SK-N-SH (cell line): ENCODE measurements around the gene PRKACA. TPM values are rescaled to one million over a fixed set of nuclear protein-coding genes. Genes with fewer than 3 reads are reported as not detected.

Experiments used
- CTCF ChIA-PET: fragments of 300-600, 350-600 bp; formaldehyde crosslinking; extraction: SDS; loops from one replicate; lab custom pipeline; 2021; lab: Yijun Ruan, JAX
- POLR2A ChIA-PET: fragments of 350-600 bp; sonication (Branson Sonifier 250); formaldehyde crosslinking; extraction: SDS; loops from one replicate; lab custom pipeline; 2020; ENCODE audit warnings: antibody characterized with exemption, inconsistent platforms; lab: Yijun Ruan, JAX
- DNase-seq: peaks from one replicate; pipeline ENCODE4 v3.0.0; 2012
- H2AFZ ChIP-seq: fragments of 200-600 bp; sonication (generic); 2 replicates; pipeline ENCODE4 v1.8.1; 2016; ENCODE audit warnings: antibody characterized with exemption, mild to moderate bottlenecking, low read depth
- H3F3A ChIP-seq: fragments of 200-600 bp; sonication (generic); replicated peaks from 2 replicates; pipeline ENCODE3; 2016; ENCODE audit warnings: antibody characterized with exemption, mild to moderate bottlenecking; ENCODE audit not compliant: insufficient read depth
- H3K27ac ChIP-seq, 2 experiments: fragments of 200-500 bp in 1 of 2; fragments of 200-600 bp in 1 of 2; sonication (Bioruptor generic) in 1 of 2; sonication (generic), shearing (Covaris generic) in 1 of 2; 2 replicates each; pipeline versions ENCODE4 v1.5.1 to v1.6.1; 2014 to 2016; ENCODE audit warnings: low read depth in 2 of 2, inconsistent platforms in 1 of 2, low read length in 1 of 2, mild to moderate bottlenecking in 1 of 2, mixed read lengths in 1 of 2
- H3K27me3 ChIP-seq: fragments of 200-600 bp; sonication (generic), shearing (Covaris generic); 2 replicates; pipeline ENCODE4 v1.6.1; 2016; ENCODE audit warnings: mixed run types; ENCODE audit not compliant: insufficient read depth
- H3K36me3 ChIP-seq, 2 experiments: fragments of 200-500 bp in 1 of 2; fragments of 200-600 bp in 1 of 2; sonication (Bioruptor generic) in 1 of 2; sonication (generic) in 1 of 2; replicated peaks in 1 of 2; 2 replicates each; pipeline versions ENCODE3 to v1.5.1; 2014 to 2016; ENCODE audit warnings: low read length in 1 of 2, mild to moderate bottlenecking in 1 of 2; ENCODE audit not compliant: insufficient read depth in 2 of 2, control insufficient read depth in 1 of 2
- H3K4me1 ChIP-seq, 2 experiments: fragments of 200-500 bp in 1 of 2; fragments of 200-600 bp in 1 of 2; sonication (Bioruptor generic) in 1 of 2; sonication (generic), shearing (Covaris generic) in 1 of 2; 2 replicates each; pipeline versions ENCODE4 v1.5.1 to v1.6.1; 2014 to 2016; ENCODE audit warnings: low read depth in 1 of 2, low read length in 1 of 2, mixed run types in 1 of 2; ENCODE audit not compliant: insufficient read depth in 2 of 2, control insufficient read depth in 1 of 2
- H3K4me2 ChIP-seq: fragments of 200-600 bp; sonication (generic), shearing (Covaris generic); 2 replicates; pipeline ENCODE4 v1.6.1; 2017; ENCODE audit warnings: mixed run types
- H3K4me3 ChIP-seq, 2 experiments: fragments of 200-500 bp in 1 of 2; fragments of 200-600 bp in 1 of 2; sonication (Bioruptor generic) in 1 of 2; sonication (generic), shearing (Covaris generic) in 1 of 2; 2 replicates each; pipeline versions ENCODE4 v1.5.1 to v1.8.1; 2014 to 2016; ENCODE audit warnings: low read depth in 2 of 2, inconsistent platforms in 1 of 2, low read length in 1 of 2, mild to moderate bottlenecking in 1 of 2, mixed read lengths in 1 of 2, moderate library complexity in 1 of 2
- H3K79me2 ChIP-seq: fragments of 200-600 bp; sonication (generic); 2 replicates; pipeline ENCODE4 v1.8.1; 2017; ENCODE audit warnings: mild to moderate bottlenecking; ENCODE audit not compliant: insufficient read depth
- H3K9ac ChIP-seq: fragments of 200-600 bp; sonication (generic); 2 replicates; pipeline ENCODE4 v1.6.1; 2017; ENCODE audit warnings: mixed run types
- H3K9me2 ChIP-seq: fragments of 200-600 bp; sonication (generic); 2 replicates; pipeline ENCODE4 v1.6.1; 2017; ENCODE audit warnings: mixed run types
- H3K9me3 ChIP-seq: fragments of 200-600 bp; sonication (generic); 2 replicates; pipeline ENCODE4 v1.6.1; 2017; ENCODE audit warnings: mixed run types, mild to moderate bottlenecking, moderate library complexity
- H4K20me1 ChIP-seq: fragments of 200-600 bp; sonication (generic); 2 replicates; pipeline ENCODE4 v1.6.1; 2017; ENCODE audit warnings: mild to moderate bottlenecking, mixed run types; ENCODE audit not compliant: insufficient read depth
- EP300 ChIP-seq, 2 experiments: IDR thresholded peaks; 2 replicates each; pipeline versions ENCODE4 v1.4.0 to v1.6.1; 2012; ENCODE audit warnings: borderline replicate concordance in 1 of 2, low read depth in 1 of 2, low read length in 1 of 2
- FOSL2 ChIP-seq: IDR thresholded peaks from 2 replicates; pipeline ENCODE4 v1.4.0; 2012; ENCODE audit warnings: low read depth, mild to moderate bottlenecking, moderate library complexity, borderline replicate concordance
- FOXJ3 ChIP-seq: sonication (generic); formaldehyde crosslinking; IDR thresholded peaks from 2 replicates; pipeline ENCODE4 v1.5.1; 2020; ENCODE audit warnings: mild to moderate bottlenecking, missing genetic modification reagents
- FOXM1 ChIP-seq: IDR thresholded peaks from 2 replicates; pipeline ENCODE4 v1.4.0; 2012; ENCODE audit warnings: low read depth, mild to moderate bottlenecking
- JUND ChIP-seq: IDR thresholded peaks from 2 replicates; pipeline ENCODE4 v1.4.0; 2012
- MEF2A ChIP-seq: IDR thresholded peaks from 2 replicates; pipeline ENCODE4 v1.4.0; 2012; ENCODE audit warnings: low read depth, borderline replicate concordance
- MXI1 ChIP-seq: IDR thresholded peaks from 2 replicates; pipeline ENCODE4 v1.6.1; 2012; ENCODE audit warnings: mild to moderate bottlenecking, low read depth, low read length, improper control_type of control experiment
- NRF1 ChIP-seq: IDR thresholded peaks from 2 replicates; pipeline ENCODE4 v1.6.1; 2012; ENCODE audit warnings: low read depth, mild to moderate bottlenecking, low read length
- RCOR1 ChIP-seq: fragments of 150-350 bp; IDR thresholded peaks from 2 replicates; pipeline ENCODE4 v1.6.1; 2017; ENCODE audit warnings: antibody characterized with exemption, low read length
- SMC3 ChIP-seq: IDR thresholded peaks from 2 replicates; pipeline ENCODE4 v1.6.1; 2012; ENCODE audit warnings: low read depth, low read length, improper control_type of control experiment
- TAF1 ChIP-seq: IDR thresholded peaks from 2 replicates; pipeline ENCODE4 v1.6.1; 2012; ENCODE audit warnings: low read depth, mild to moderate bottlenecking, low read length, moderate library complexity, borderline replicate concordance
- TCF12 ChIP-seq: IDR thresholded peaks from 2 replicates; pipeline ENCODE4 v1.4.0; 2012
- USF2 ChIP-seq: fragments of 150-350 bp; IDR thresholded peaks from 2 replicates; pipeline ENCODE4 v1.6.1; 2017; ENCODE audit warnings: antibody characterized with exemption, low read length, low read depth, borderline replicate concordance
- YY1 ChIP-seq: IDR thresholded peaks from 2 replicates; pipeline ENCODE4 v1.4.0; 2012; ENCODE audit warnings: low read depth, mild to moderate bottlenecking
- WGBS: methylation state at CpG from one replicate; pipeline ENCODE4 v1.1.6; 2017; ENCODE audit warnings: low lambda C conversion rate; 5-methylcytosine and 5-hydroxymethylcytosine counted together
- polyA plus RNA-seq, 3 experiments: library from polyadenylated mRNA; depleted of rRNA; stranded (reverse); fragments of >200 nt; gene quantifications; 2 replicates each; pipeline ENCODE4 v1.2.3, GENCODE V29; 2012

Gene PRKACA
- polyA plus RNA-seq, 1 of the 3 experiments (the other 2 are of a cell fraction), result 48.4 TPM

GRCh38 chr19:14090509-14091080 is 27.0 kb downstream of the PRKACA start, which contains the start of gene SAMD1:
Gene SAMD1 (minus strand): TSS chr19:14090751.
- Histone ChIP-seq H3K4me2 (peak within 1 kb of the TSS; percentile 99), H3K4me3 (peak within 1 kb of the TSS; percentile 79 to 91), H4K20me1 (peaks cover 4% of the 10 kb centered on the region; the same call in 1 of the 2 replicates), H3K9me2 (no peaks in the 10 kb centered on the region), H2AFZ (peak within 1 kb of the TSS; percentile 76), H3K36me3 (peaks cover 16 to 18% of the 10 kb centered on the region in 2 experiments), H3F3A (peaks cover 18% of the 10 kb centered on the region), H3K27me3 (no peaks in the 10 kb centered on the region), H3K27ac (peak within 1 kb of the TSS; percentile 67 to 93; a peak in 3 of 4 replicates), H3K79me2 (no peaks in the 10 kb centered on the region; the same call in 1 of the 2 replicates), H3K4me1 (peaks cover 0 to 10% of the 10 kb centered on the region in 2 experiments; a peak in 1 of 4 replicates), H3K9ac (peak within 1 kb of the TSS; percentile 79), H3K9me3 (peaks cover 8% of the 10 kb centered on the region; the same call in 1 of the 2 replicates)
- DNase-seq, result peak; percentile 95
- TF ChIP-seq EP300 (IDR thresholded peaks at IDR 0.05; ENCODE audit: borderline replicate concordance in 1 of 2, low read depth in 1 of 2, low read length in 1 of 2) (no peak), YY1 (no peak), USF2 (no peak), FOXJ3 (CRISPR knock-in tag) (no peak), TAF1 (no peak), SMC3 (no peak), RCOR1 (no peak), MXI1 (no peak), TCF12 (no peak), FOSL2 (no peak), JUND (no peak)
- WGBS, result 2% methylated on average over 33 of the region's 65 CpGs
- ChIA-PET POLR2A (interaction anchor here (0.6 kb wide), 1 partner anchor 26 kb away, joined by 4 read pairs; no protein-coding TSS in a partner anchor), CTCF (interaction anchor here (1.0 to 5.4 kb wide), 6 partner anchors 9 to 46 kb away, joined by 3 to 19 read pairs (median 8); partner anchors contain the start of genes ASF1B and MISP3)

GRCh38 chr19:14089662-14090508 is 27.7 kb downstream of the PRKACA start:
- peak; percentile 51 for TF ChIP-seq NRF1
- no peak for TF ChIP-seq FOXM1
- no peak for TF ChIP-seq MXI1
- TF ChIP-seq MEF2A, result no peak
- TF ChIP-seq, all 33 proteins: peak for 1
- Histone ChIP-seq H3K9me3 (peaks cover 8% of the 10 kb centered on the region; the same call in 1 of the 2 replicates), H3K9me2 (no peaks in the 10 kb centered on the region), H3K27me3 (no peaks in the 10 kb centered on the region), H4K20me1 (peaks cover 4% of the 10 kb centered on the region; the same call in 1 of the 2 replicates), H3F3A (peaks cover 17% of the 10 kb centered on the region), H3K4me3 (peak overlapping the region; percentile 57 to 64), H3K4me1 (peaks cover 0 to 10% of the 10 kb centered on the region in 2 experiments; a peak in 1 of 4 replicates), H3K9ac (no peak overlapping the region), H3K4me2 (peak overlapping the region; percentile 71), H3K36me3 (peaks cover 16 to 18% of the 10 kb centered on the region in 2 experiments), H3K27ac (peak overlapping the region in 1 of 2 experiments; percentile 93; a peak in 2 of 4 replicates), H3K79me2 (no peaks in the 10 kb centered on the region; the same call in 1 of the 2 replicates), H2AFZ (no peak overlapping the region)
- POLR2A ChIA-PET, result interaction anchor here (0.6 kb wide), 1 partner anchor 26 kb away, joined by 4 read pairs; no protein-coding TSS in a partner anchor
- 2% methylated on average over 10 of the region's 142 CpGs for whole genome bisulfite sequencing
- CTCF ChIA-PET, result interaction anchor here (1.0 to 5.4 kb wide), 7 partner anchors 9 to 258 kb away, joined by 3 to 19 read pairs (median 7); partner anchors contain the start of genes ASF1B and MISP3
- peak; percentile 85 for DNase-seq
